CD14-positive monocyte (primary cell): ENCODE data around the gene SPATA45. TPM values are rescaled to one million over a fixed set of nuclear protein-coding genes. Genes with fewer than 3 reads are reported as not detected.

Source experiments
- DNase-seq, 3 donors: peaks; one replicate each; pipeline ENCODE4 v3.0.0-alpha.2; 2011 to 2022
- H2AFZ ChIP-seq: 2 replicates; pipeline ENCODE4 v1.6.0; 2012; ENCODE audit warnings: mild to moderate bottlenecking, low read depth, low read length, inconsistent platforms; ENCODE audit not compliant: insufficient read depth, poor library complexity, severe bottlenecking
- H3K27ac ChIP-seq, 2 donors: 1 replicate in 1 of 2; 2 replicates in 1 of 2; pipeline ENCODE4 v1.5.1; 2012 to 2013; ENCODE audit warnings: low read length in 2 of 2, control low read depth in 1 of 2, inconsistent platforms in 1 of 2, low read depth in 1 of 2, mild to moderate bottlenecking in 1 of 2
- H3K27me3 ChIP-seq, 2 donors: one replicate each; pipeline versions ENCODE4 v1.6.0 to v1.6.1; 2011 to 2013; ENCODE audit warnings: low read length in 2 of 2; ENCODE audit not compliant: control insufficient read depth in 2 of 2, insufficient read depth in 2 of 2
- H3K36me3 ChIP-seq, 2 donors: replicated peaks in 1 of 2; 1 replicate in 1 of 2; 2 replicates in 1 of 2; pipeline versions ENCODE4 v1.5.1 to v1.6.1; 2012 to 2013; ENCODE audit warnings: low read length in 2 of 2, control low read depth in 1 of 2, inconsistent platforms in 1 of 2, mild to moderate bottlenecking in 1 of 2; ENCODE audit not compliant: insufficient read depth in 2 of 2, control insufficient read depth in 1 of 2
- H3K4me1 ChIP-seq, 2 donors: 1 replicate in 1 of 2; 2 replicates in 1 of 2; pipeline versions ENCODE4 v1.5.1 to v1.6.1; 2012 to 2013; ENCODE audit warnings: low read length in 2 of 2, control low read depth in 1 of 2, inconsistent platforms in 1 of 2, mild to moderate bottlenecking in 1 of 2, moderate library complexity in 1 of 2; ENCODE audit not compliant: insufficient read depth in 2 of 2, control insufficient read depth in 1 of 2
- H3K4me2 ChIP-seq: replicated peaks from 2 replicates; pipeline ENCODE3; 2012; ENCODE audit warnings: low read length, moderate library complexity, mild to moderate bottlenecking; ENCODE audit not compliant: poor library complexity, severe bottlenecking; ENCODE audit errors: extremely low read depth
- H3K4me3 ChIP-seq, 3 experiments: fragments of 200-600 bp in 1 of 3; sonication (generic) in 1 of 3; replicated peaks in 1 of 3; 1 replicate in 2 of 3; 2 replicates in 1 of 3; pipeline ENCODE4 v1.5.1; 2011 to 2013; ENCODE audit warnings: low read length in 3 of 3, mild to moderate bottlenecking in 3 of 3, control low read depth in 2 of 3, low read depth in 2 of 3, inconsistent platforms in 1 of 3, moderate library complexity in 1 of 3
- H3K79me2 ChIP-seq: 2 replicates; pipeline ENCODE4 v1.6.0; 2012; ENCODE audit warnings: mild to moderate bottlenecking, control low read depth, inconsistent platforms, low read length, moderate library complexity; ENCODE audit not compliant: insufficient read depth
- H3K9ac ChIP-seq: 2 replicates; pipeline ENCODE4 v1.6.0; 2017; ENCODE audit warnings: low read length, mild to moderate bottlenecking; ENCODE audit not compliant: insufficient read depth, poor library complexity, severe bottlenecking
- H3K9me3 ChIP-seq, 2 donors: replicated peaks in 1 of 2; 1 replicate in 1 of 2; 2 replicates in 1 of 2; pipeline versions ENCODE4 v1.5.1 to v1.6.1; 2012 to 2013; ENCODE audit warnings: low read length in 2 of 2, control low read depth in 1 of 2; ENCODE audit not compliant: control insufficient read depth in 1 of 2, insufficient read depth in 1 of 2
- H4K20me1 ChIP-seq: 2 replicates; pipeline ENCODE4 v1.6.0; 2012; ENCODE audit warnings: mild to moderate bottlenecking, low read length, control low read depth, moderate library complexity; ENCODE audit not compliant: insufficient read depth
- H3K27ac Mint-ChIP-seq, 7 donors: one replicate each; pipeline ENCODE4 v1.8.0; 2020; ENCODE audit warnings: mild to moderate bottlenecking in 7 of 7, mixed read lengths in 7 of 7, moderate library complexity in 6 of 7, inconsistent platforms in 2 of 7
- H3K27me3 Mint-ChIP-seq, 3 donors: one replicate each; pipeline ENCODE4 v1.8.0; 2021 to 2022; ENCODE audit warnings: low read depth in 3 of 3, mild to moderate bottlenecking in 3 of 3, mixed read lengths in 3 of 3, moderate library complexity in 3 of 3, inconsistent platforms in 1 of 3
- H3K36me3 Mint-ChIP-seq, 2 donors: one replicate each; pipeline ENCODE4 v1.8.0; 2020; ENCODE audit warnings: mixed read lengths in 2 of 2, inconsistent platforms in 1 of 2, mild to moderate bottlenecking in 1 of 2
- H3K4me1 Mint-ChIP-seq: one replicate; pipeline ENCODE4 v1.8.0; 2020; ENCODE audit warnings: mild to moderate bottlenecking, mixed read lengths
- H3K4me3 Mint-ChIP-seq, 2 donors: one replicate each; pipeline ENCODE4 v1.8.0; 2020; ENCODE audit warnings: mild to moderate bottlenecking in 2 of 2, mixed read lengths in 2 of 2, moderate library complexity in 1 of 2
- H3K9me3 Mint-ChIP-seq, 7 donors: one replicate each; pipeline ENCODE4 v1.8.0; 2020 to 2022; ENCODE audit warnings: mixed read lengths in 7 of 7, mild to moderate bottlenecking in 6 of 7, moderate library complexity in 6 of 7, inconsistent platforms in 2 of 7
- WGBS: methylation state at CpG from one replicate; pipeline ENCODE4 v1.1.5; 2013; ENCODE audit warnings: missing lambda C conversion rate; ENCODE audit not compliant: insufficient coverage; 5-methylcytosine and 5-hydroxymethylcytosine counted together
- intact Hi-C, 2 donors: fragments of 100-400 bp; cut with micrococcal nuclease; formaldehyde crosslinking; loops; one replicate each; pipeline versions ENCODE4 v1.15.0 to v1.15.1; 2023
- polyA plus RNA-seq, 3 donors: library from polyadenylated mRNA; depleted of rRNA in 1 of 3; unstranded in 2 of 3; stranded (reverse) in 1 of 3; fragments of 300-500 nt in 2 of 3; fragments of >200 nt in 1 of 3; fragmentation: Illumina TruSeq in 2 of 3; gene quantifications; 1 replicate in 2 of 3; 2 replicates in 1 of 3; pipeline ENCODE4 v1.2.3, GENCODE V29; 2012 to 2021
- TF ChIP-seq, protein P1 (sequence below): fragments of 200-600 bp; IDR thresholded peaks from one replicate; pipeline ENCODE4 v1.8.0; 2022; ENCODE audit warnings: antibody characterized with exemption, mild to moderate bottlenecking

The SPATA45 gene
- polyA plus RNA-seq, 3 donors: 0.29 TPM; not detected in 2

DNA sequence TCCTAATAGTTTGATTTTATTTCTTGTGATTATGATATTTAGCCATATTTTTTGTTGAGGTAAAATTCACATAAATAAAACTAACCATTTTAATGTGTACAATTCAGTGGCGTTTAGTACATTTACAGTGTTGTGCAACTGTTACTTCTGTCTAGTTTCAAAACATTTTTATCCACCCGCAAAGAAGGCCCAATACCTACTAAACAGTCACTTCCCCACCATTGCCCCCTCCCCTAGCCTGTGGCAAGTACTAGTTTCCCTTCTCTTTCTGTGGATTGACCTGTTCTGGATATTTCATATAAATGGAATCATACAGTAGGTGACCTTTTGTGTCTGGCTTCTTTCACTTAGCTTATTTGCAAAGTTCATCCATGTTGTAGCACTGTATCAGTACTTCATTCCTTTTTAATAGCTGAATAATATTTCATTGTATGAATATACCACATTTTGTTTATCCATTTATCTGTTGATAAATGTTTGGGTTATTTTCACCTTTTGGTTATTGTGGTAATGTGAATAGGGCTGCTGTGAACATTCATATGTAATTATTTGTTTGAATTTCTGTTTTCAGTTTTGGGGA, 14.8 kb upstream of the SPATA45 start:
- Histone ChIP-seq H3K36me3 (peaks cover 7 to 22% of the 10 kb centered on the region in 2 donors), H3K4me1 (peaks cover 43 to 44% of the 10 kb centered on the region in 2 donors), H3K9ac (no peak overlapping the region), H3K27ac (peak overlapping the region; percentile 56 to 73), H3K4me2 (peak overlapping the region; percentile 22), H3K27me3 (no peaks in the 10 kb centered on the region), H3K4me3 (no peak overlapping the region), H3K79me2 (peaks cover 51% of the 10 kb centered on the region), H3K9me3 (no peaks in the 10 kb centered on the region), H4K20me1 (no peaks in the 10 kb centered on the region), H2AFZ (peak overlapping the region; percentile 35)
- Mint-ChIP-seq H3K4me1 (peaks cover 13% of the 10 kb centered on the region), H3K36me3 (peaks cover 14 to 19% of the 10 kb centered on the region in 2 donors), H3K9me3 (no peaks in the 10 kb centered on the region), H3K4me3 (no peak overlapping the region), H3K27ac (no peak overlapping the region), H3K27me3 (no peaks in the 10 kb centered on the region)
- TF ChIP-seq, protein P1, sequence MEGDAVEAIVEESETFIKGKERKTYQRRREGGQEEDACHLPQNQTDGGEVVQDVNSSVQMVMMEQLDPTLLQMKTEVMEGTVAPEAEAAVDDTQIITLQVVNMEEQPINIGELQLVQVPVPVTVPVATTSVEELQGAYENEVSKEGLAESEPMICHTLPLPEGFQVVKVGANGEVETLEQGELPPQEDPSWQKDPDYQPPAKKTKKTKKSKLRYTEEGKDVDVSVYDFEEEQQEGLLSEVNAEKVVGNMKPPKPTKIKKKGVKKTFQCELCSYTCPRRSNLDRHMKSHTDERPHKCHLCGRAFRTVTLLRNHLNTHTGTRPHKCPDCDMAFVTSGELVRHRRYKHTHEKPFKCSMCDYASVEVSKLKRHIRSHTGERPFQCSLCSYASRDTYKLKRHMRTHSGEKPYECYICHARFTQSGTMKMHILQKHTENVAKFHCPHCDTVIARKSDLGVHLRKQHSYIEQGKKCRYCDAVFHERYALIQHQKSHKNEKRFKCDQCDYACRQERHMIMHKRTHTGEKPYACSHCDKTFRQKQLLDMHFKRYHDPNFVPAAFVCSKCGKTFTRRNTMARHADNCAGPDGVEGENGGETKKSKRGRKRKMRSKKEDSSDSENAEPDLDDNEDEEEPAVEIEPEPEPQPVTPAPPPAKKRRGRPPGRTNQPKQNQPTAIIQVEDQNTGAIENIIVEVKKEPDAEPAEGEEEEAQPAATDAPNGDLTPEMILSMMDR: no peak
- intact Hi-C loops: no loop called here
- WGBS: no CpG with 5 or more reads among the region's 2 CpGs
- DNase-seq: peak; percentile 25 to 52 (median 37)

DNA sequence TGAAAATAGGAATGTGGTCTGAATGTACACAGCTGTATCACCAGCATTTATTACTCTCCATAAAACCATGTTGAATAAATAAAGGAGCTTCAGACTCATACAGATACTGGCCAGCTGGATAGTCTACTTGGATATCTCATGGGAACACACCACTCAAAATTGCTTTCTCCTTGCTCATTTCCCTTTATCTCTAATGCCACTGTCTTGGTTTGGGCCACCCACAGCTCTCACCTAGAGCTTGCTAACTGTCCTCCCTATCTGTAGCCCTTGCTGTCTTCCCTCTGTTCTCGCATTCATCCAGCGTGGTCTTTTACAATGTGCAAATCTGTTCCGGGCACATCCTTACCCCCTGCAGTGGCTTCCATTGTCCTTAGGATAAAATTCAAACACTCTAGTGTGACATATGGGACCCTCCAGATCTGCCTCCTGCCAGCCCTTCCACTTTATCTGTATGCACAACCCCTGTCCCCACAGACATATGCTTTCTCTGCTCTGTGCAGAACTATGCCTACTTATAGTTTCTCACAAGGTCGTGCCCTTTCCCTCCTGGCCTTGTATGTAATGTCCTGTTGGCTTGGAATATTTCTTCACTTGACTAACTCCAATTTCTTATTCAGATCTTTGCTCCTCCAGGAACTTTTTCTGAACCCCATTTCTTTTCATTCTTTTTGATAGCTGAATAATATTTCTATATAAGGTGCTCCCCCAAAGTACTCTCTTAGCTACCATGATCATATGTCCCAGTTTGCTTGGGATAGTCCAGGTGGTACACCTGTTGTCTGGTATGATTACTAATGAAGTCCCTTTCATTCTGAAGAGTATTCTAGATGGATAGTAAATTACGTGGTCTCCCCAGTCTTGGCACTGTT, 13.5 kb upstream of the SPATA45 start:
- Histone ChIP-seq H3K4me2 (peak overlapping the region; percentile 8), H4K20me1 (no peaks in the 10 kb centered on the region), H3K9me3 (no peaks in the 10 kb centered on the region), H3K27ac (peak overlapping the region in 1 of 2 donors; percentile 49), H3K36me3 (peaks cover 7 to 12% of the 10 kb centered on the region in 2 donors), H3K4me1 (peaks cover 48 to 51% of the 10 kb centered on the region in 2 donors), H3K27me3 (no peaks in the 10 kb centered on the region), H3K9ac (no peak overlapping the region), H3K4me3 (no peak overlapping the region), H2AFZ (no peak overlapping the region), H3K79me2 (peaks cover 51% of the 10 kb centered on the region)
- no peak overlapping the region for H3K4me3 Mint-ChIP-seq
- 63% methylated on average over 3 of the region's 5 CpGs for WGBS
- no peaks in the 10 kb centered on the region for H3K27me3 Mint-ChIP-seq
- peaks cover 22% of the 10 kb centered on the region for H3K4me1 Mint-ChIP-seq
- TF ChIP-seq, protein P1: no peak
- H3K27ac Mint-ChIP-seq: no peak overlapping the region
- peaks cover 8 to 10% of the 10 kb centered on the region in 2 donors for H3K36me3 Mint-ChIP-seq
- no peaks in the 10 kb centered on the region for H3K9me3 Mint-ChIP-seq
- intact Hi-C loops: no loop called here
- no peak for DNase-seq
